H9 (cell line): ENCODE data around the gene ATRNL1. TPM values are rescaled to one million over a fixed set of nuclear protein-coding genes. Genes with fewer than 3 reads are reported as not detected.

Experiments used
- DNase-seq: peaks from one replicate; pipeline ENCODE4 v3.0.0-alpha.2; 2017
- H2AFZ ChIP-seq: one replicate; pipeline ENCODE4 v1.6.1; 2013; ENCODE audit warnings: mild to moderate bottlenecking, low read length, control low read depth, moderate library complexity
- H2AK5ac ChIP-seq: 2 replicates; pipeline ENCODE4 v1.6.1; 2013; ENCODE audit warnings: low read length, control low read depth, mixed read lengths; ENCODE audit not compliant: insufficient read length
- H2BK120ac ChIP-seq: one replicate; pipeline ENCODE4 v1.6.1; 2013; ENCODE audit warnings: low read depth, mild to moderate bottlenecking, low read length, control low read depth, inconsistent platforms; ENCODE audit not compliant: poor library complexity, severe bottlenecking
- H2BK12ac ChIP-seq: 2 replicates; pipeline ENCODE4 v1.6.1; 2013; ENCODE audit warnings: low read length, control low read depth, mixed read lengths, low read depth; ENCODE audit not compliant: insufficient read length
- H2BK15ac ChIP-seq: 2 replicates; pipeline ENCODE4 v1.6.1; 2013; ENCODE audit warnings: low read depth, low read length, control low read depth
- H2BK20ac ChIP-seq: one replicate; pipeline ENCODE4 v1.6.1; 2013; ENCODE audit warnings: low read depth, mild to moderate bottlenecking, low read length, control low read depth, inconsistent platforms; ENCODE audit not compliant: poor library complexity, severe bottlenecking
- H2BK5ac ChIP-seq: 2 replicates; pipeline ENCODE4 v1.6.1; 2013; ENCODE audit warnings: low read length, control low read depth, mixed read lengths; ENCODE audit not compliant: insufficient read length
- H3K14ac ChIP-seq: 2 replicates; pipeline ENCODE4 v1.6.1; 2013; ENCODE audit warnings: low read length, control low read depth; ENCODE audit not compliant: insufficient read depth
- H3K18ac ChIP-seq: 2 replicates; pipeline ENCODE4 v1.6.1; 2013; ENCODE audit warnings: low read depth, mild to moderate bottlenecking, mixed read lengths, low read length, control low read depth; ENCODE audit not compliant: insufficient read length
- H3K23ac ChIP-seq: 2 replicates; pipeline ENCODE4 v1.6.1; 2013; ENCODE audit warnings: low read length, control low read depth, mixed read lengths, low read depth; ENCODE audit not compliant: insufficient read length
- H3K23me2 ChIP-seq: 2 replicates; pipeline ENCODE4 v1.6.1; 2013; ENCODE audit warnings: low read depth, mild to moderate bottlenecking, mixed read lengths, low read length, control low read depth; ENCODE audit not compliant: insufficient read length, poor library complexity, severe bottlenecking
- H3K27ac ChIP-seq: 2 replicates; pipeline ENCODE4 v1.5.1; 2013; ENCODE audit warnings: low read length, control low read depth, mixed read lengths, low read depth; ENCODE audit not compliant: insufficient read length
- H3K27me3 ChIP-seq: 2 replicates; pipeline ENCODE4 v1.6.1; 2013; ENCODE audit warnings: low read length, control low read depth, inconsistent platforms; ENCODE audit not compliant: insufficient read depth
- H3K4ac ChIP-seq: 2 replicates; pipeline ENCODE4 v1.6.1; 2013; ENCODE audit warnings: low read depth, mild to moderate bottlenecking, control low read depth, inconsistent platforms, low read length, moderate library complexity
- H3K4me1 ChIP-seq: 2 replicates; pipeline ENCODE4 v1.6.1; 2013; ENCODE audit warnings: low read length, control low read depth, inconsistent platforms; ENCODE audit not compliant: insufficient read depth
- H3K4me2 ChIP-seq: 2 replicates; pipeline ENCODE4 v1.6.1; 2013; ENCODE audit warnings: low read length, control low read depth, mixed read lengths; ENCODE audit not compliant: insufficient read length, insufficient read depth
- H3K56ac ChIP-seq: 2 replicates; pipeline ENCODE4 v1.6.1; 2013; ENCODE audit warnings: low read depth, mild to moderate bottlenecking, mixed read lengths, low read length, control low read depth; ENCODE audit not compliant: insufficient read length
- H3K79me1 ChIP-seq: 2 replicates; pipeline ENCODE4 v1.6.1; 2013; ENCODE audit warnings: low read depth, mild to moderate bottlenecking, moderate library complexity, low read length, control low read depth, inconsistent platforms; ENCODE audit not compliant: insufficient read depth, poor library complexity, severe bottlenecking
- H3K79me2 ChIP-seq: 2 replicates; pipeline ENCODE4 v1.6.1; 2013; ENCODE audit warnings: low read length, control low read depth, inconsistent platforms; ENCODE audit not compliant: insufficient read depth
- H3K9ac ChIP-seq: 2 replicates; pipeline ENCODE4 v1.6.1; 2013; ENCODE audit warnings: low read length, control low read depth, mixed read lengths; ENCODE audit not compliant: insufficient read length; ENCODE audit errors: extremely low read depth
- H3K9me3 ChIP-seq: one replicate; pipeline ENCODE4 v1.6.1; 2013; ENCODE audit warnings: low read depth, low read length, inconsistent platforms; ENCODE audit not compliant: control insufficient read depth
- H3T11ph ChIP-seq: one replicate; pipeline ENCODE4 v1.6.1; 2013; ENCODE audit warnings: mild to moderate bottlenecking, low read length, control low read depth, inconsistent platforms
- H4K20me1 ChIP-seq: one replicate; pipeline ENCODE4 v1.6.1; 2013; ENCODE audit not compliant: control insufficient read depth, insufficient read length, insufficient read depth
- H4K5ac ChIP-seq: 2 replicates; pipeline ENCODE4 v1.6.1; 2013; ENCODE audit warnings: low read depth, mild to moderate bottlenecking, mixed read lengths, low read length, control low read depth; ENCODE audit not compliant: insufficient read length
- H4K8ac ChIP-seq: replicated peaks from 2 replicates; pipeline ENCODE4 v1.6.1; 2013; ENCODE audit warnings: low read length, control low read depth, mixed read lengths, low read depth; ENCODE audit not compliant: insufficient read length
- H4K91ac ChIP-seq: 2 replicates; pipeline ENCODE4 v1.6.1; 2013; ENCODE audit warnings: low read depth, mild to moderate bottlenecking, moderate library complexity, mixed read lengths, low read length, control low read depth; ENCODE audit not compliant: insufficient read length
- H3K27ac Mint-ChIP-seq, 3 experiments: 2 replicates in 2 of 3; 3 replicates in 1 of 3; pipeline ENCODE4 v1.8.0; 2020 to 2021; ENCODE audit warnings: mixed read lengths in 3 of 3, mild to moderate bottlenecking in 1 of 3, moderate library complexity in 1 of 3
- H3K27me3 Mint-ChIP-seq: 2 replicates; pipeline ENCODE4 v1.8.0; 2021; ENCODE audit warnings: low read depth, mild to moderate bottlenecking, moderate library complexity, mixed read lengths
- H3K36me3 Mint-ChIP-seq, 3 experiments: 2 replicates in 2 of 3; 3 replicates in 1 of 3; pipeline ENCODE4 v1.8.0; 2020 to 2021; ENCODE audit warnings: low read depth in 3 of 3, mixed read lengths in 3 of 3; ENCODE audit not compliant: insufficient read depth in 1 of 3
- H3K4me1 Mint-ChIP-seq, 2 experiments: 2 replicates each; pipeline ENCODE4 v1.8.0; 2020; ENCODE audit warnings: mixed read lengths in 2 of 2
- H3K4me3 Mint-ChIP-seq, 2 experiments: 2 replicates in 1 of 2; 3 replicates in 1 of 2; pipeline ENCODE4 v1.8.0; 2020 to 2021; ENCODE audit warnings: mild to moderate bottlenecking in 2 of 2, mixed read lengths in 2 of 2, moderate library complexity in 1 of 2
- H3K9me3 Mint-ChIP-seq, 2 experiments: 2 replicates in 1 of 2; 3 replicates in 1 of 2; pipeline ENCODE4 v1.8.0; 2020; ENCODE audit warnings: mild to moderate bottlenecking in 2 of 2, mixed read lengths in 2 of 2, moderate library complexity in 1 of 2
- WGBS: extraction: QIAGEN DNeasy Blood & Tissue Kit; methylation state at CpG from one replicate; pipeline ENCODE4 v1.1.7; 2013; ENCODE audit warnings: missing lambda C conversion rate, low lambda C conversion rate, mixed read lengths; ENCODE audit not compliant: insufficient read length; ENCODE audit errors: extremely low coverage; 5-methylcytosine and 5-hydroxymethylcytosine counted together
- total RNA-seq: library from RNA; stranded (reverse); gene quantifications from 2 replicates; pipeline ENCODE4 v1.2.1, GENCODE V29; 2021
- TF ChIP-seq, protein P1 (sequence below): fragments of 200-600 bp; sonication (generic); conservative IDR thresholded peaks from 3 replicates; pipeline ENCODE4 v1.8.0; 2021; ENCODE audit warnings: antibody characterized with exemption, mild to moderate bottlenecking

Gene ATRNL1
- total RNA-seq, 1 experiment from 2014 or later, result 9.2 TPM

DNA sequence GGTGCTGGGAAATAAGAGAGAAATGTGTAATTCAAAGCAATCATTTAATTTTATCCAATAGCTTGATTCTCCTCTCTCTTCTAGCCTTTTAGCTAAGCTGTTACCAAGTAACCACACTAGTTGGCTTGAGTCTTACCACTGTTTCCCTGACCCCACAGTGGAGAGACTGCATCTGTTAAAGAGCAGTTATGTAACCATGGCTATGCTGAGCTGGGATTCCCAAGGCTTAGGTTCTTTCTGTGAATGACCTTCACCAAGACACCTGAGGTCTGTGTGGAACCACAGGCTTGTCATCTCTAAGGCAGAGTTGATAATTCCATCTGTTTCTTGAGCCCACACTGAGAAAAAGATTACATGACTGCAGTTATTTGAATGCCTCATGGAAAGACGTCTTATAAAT, 47.7 kb upstream of the ATRNL1 start:
- no peak overlapping the region for H3K4me2 ChIP-seq
- H3K14ac ChIP-seq, result no peak overlapping the region
- H3K4ac ChIP-seq, result no peak overlapping the region
- no peaks in the 10 kb centered on the region for H3K27me3 Mint-ChIP-seq
- no CpG with 5 or more reads among the region's 1 CpG for WGBS
- H2AK5ac ChIP-seq, result no peak overlapping the region
- no peak overlapping the region for H2BK20ac ChIP-seq
- no peak overlapping the region for H4K5ac ChIP-seq
- H2AFZ ChIP-seq, result no peak overlapping the region
- no peak overlapping the region for H2BK15ac ChIP-seq
- H2BK120ac ChIP-seq, result no peak overlapping the region
- no peak overlapping the region for H3K56ac ChIP-seq
- no peak overlapping the region for H3K9ac ChIP-seq
- H3K4me3 Mint-ChIP-seq, result no peak overlapping the region
- H3K27ac Mint-ChIP-seq, result no peak overlapping the region
- H3K23ac ChIP-seq, result no peak overlapping the region
- H3K4me1 Mint-ChIP-seq, result peaks cover 13% of the 10 kb centered on the region in 2 experiments
- H2BK5ac ChIP-seq, result no peak overlapping the region
- H4K8ac ChIP-seq, result no peak overlapping the region
- H4K20me1 ChIP-seq, result no peaks in the 10 kb centered on the region
- no peaks in the 10 kb centered on the region for H3K23me2 ChIP-seq
- no peak for DNase-seq
- H3K27ac ChIP-seq, result no peak overlapping the region
- H2BK12ac ChIP-seq, result no peak overlapping the region
- H3T11ph ChIP-seq, result no peak overlapping the region
- no peak overlapping the region for H4K91ac ChIP-seq
- no peaks in the 10 kb centered on the region for H3K9me3 ChIP-seq
- no peaks in the 10 kb centered on the region for H3K79me2 ChIP-seq
- H3K27me3 ChIP-seq, result no peaks in the 10 kb centered on the region
- no peaks in the 10 kb centered on the region; the same call in 1 of the 2 replicates for H3K4me1 ChIP-seq
- no peak overlapping the region for H3K18ac ChIP-seq
- H3K36me3 Mint-ChIP-seq, result peaks cover 0 to 2% (median 0%) of the 10 kb centered on the region in 3 experiments; a peak in 1 of 7 replicates
- peaks cover 0 to 2% of the 10 kb centered on the region in 2 experiments; a peak in 2 of 5 replicates for H3K9me3 Mint-ChIP-seq
- H3K79me1 ChIP-seq, result no peaks in the 10 kb centered on the region
- TF ChIP-seq, protein P1, sequence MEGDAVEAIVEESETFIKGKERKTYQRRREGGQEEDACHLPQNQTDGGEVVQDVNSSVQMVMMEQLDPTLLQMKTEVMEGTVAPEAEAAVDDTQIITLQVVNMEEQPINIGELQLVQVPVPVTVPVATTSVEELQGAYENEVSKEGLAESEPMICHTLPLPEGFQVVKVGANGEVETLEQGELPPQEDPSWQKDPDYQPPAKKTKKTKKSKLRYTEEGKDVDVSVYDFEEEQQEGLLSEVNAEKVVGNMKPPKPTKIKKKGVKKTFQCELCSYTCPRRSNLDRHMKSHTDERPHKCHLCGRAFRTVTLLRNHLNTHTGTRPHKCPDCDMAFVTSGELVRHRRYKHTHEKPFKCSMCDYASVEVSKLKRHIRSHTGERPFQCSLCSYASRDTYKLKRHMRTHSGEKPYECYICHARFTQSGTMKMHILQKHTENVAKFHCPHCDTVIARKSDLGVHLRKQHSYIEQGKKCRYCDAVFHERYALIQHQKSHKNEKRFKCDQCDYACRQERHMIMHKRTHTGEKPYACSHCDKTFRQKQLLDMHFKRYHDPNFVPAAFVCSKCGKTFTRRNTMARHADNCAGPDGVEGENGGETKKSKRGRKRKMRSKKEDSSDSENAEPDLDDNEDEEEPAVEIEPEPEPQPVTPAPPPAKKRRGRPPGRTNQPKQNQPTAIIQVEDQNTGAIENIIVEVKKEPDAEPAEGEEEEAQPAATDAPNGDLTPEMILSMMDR, result no peak
